H1 (cell line): ENCODE results near the gene NIN. TPM values are rescaled to one million over a fixed set of nuclear protein-coding genes. Genes with fewer than 3 reads are reported as not detected.

Source experiments
- CTCF ChIA-PET: fragments of 300-600 bp; sonication (Branson Sonifier 250); formaldehyde crosslinking; loops from one replicate; lab custom pipeline; 2021; ENCODE audit not compliant: partially characterized antibody; lab: Charles Lee
- POLR2A ChIA-PET: fragments of 300-600 bp; sonication (Branson Sonifier 250); formaldehyde crosslinking; loops from one replicate; lab custom pipeline; 2021; ENCODE audit warnings: inconsistent platforms; ENCODE audit not compliant: partially characterized antibody; lab: Charles Lee
- DNase-seq, 2 experiments: peaks; one replicate each; pipeline versions ENCODE4 v3.0.0 to v3.0.0-alpha.2; 2010 to 2022; ENCODE audit warnings: low spot score in 2 of 2, low read depth in 1 of 2, mixed read lengths in 1 of 2
- FAIRE-seq: peaks from 2 replicates; lab custom pipeline; 2011; peaks lifted over from hg19 to GRCh38; lab: Jason Lieb, UNC
- H2AFZ ChIP-seq: 2 replicates; pipeline ENCODE4 v1.8.1; 2012; ENCODE audit warnings: low read length, inconsistent platforms
- H2AK5ac ChIP-seq: 2 replicates; pipeline ENCODE4 v1.6.1; 2013; ENCODE audit warnings: low read depth, low read length
- H2BK120ac ChIP-seq: replicated peaks from 2 replicates; pipeline ENCODE3; 2013; ENCODE audit warnings: low read depth, low read length, inconsistent platforms
- H2BK12ac ChIP-seq: 2 replicates; pipeline ENCODE4 v1.6.1; 2013; ENCODE audit warnings: low read depth, low read length
- H2BK15ac ChIP-seq: 2 replicates; pipeline ENCODE4 v1.6.1; 2013; ENCODE audit warnings: low read length
- H2BK20ac ChIP-seq: 2 replicates; pipeline ENCODE4 v1.6.1; 2013; ENCODE audit warnings: low read length
- H2BK5ac ChIP-seq: 2 replicates; pipeline ENCODE4 v1.6.1; 2013; ENCODE audit warnings: low read depth, low read length
- H3K14ac ChIP-seq: 2 replicates; pipeline ENCODE4 v1.6.1; 2013; ENCODE audit warnings: inconsistent platforms; ENCODE audit not compliant: insufficient read length
- H3K18ac ChIP-seq: 2 replicates; pipeline ENCODE4 v1.6.1; 2013; ENCODE audit warnings: low read length; ENCODE audit errors: extremely low read depth
- H3K23ac ChIP-seq: 2 replicates; pipeline ENCODE4 v1.6.1; 2013; ENCODE audit warnings: inconsistent platforms; ENCODE audit not compliant: insufficient read length
- H3K23me2 ChIP-seq: 2 replicates; pipeline ENCODE4 v1.6.1; 2013; ENCODE audit warnings: low read depth, low read length
- H3K27ac ChIP-seq: 2 replicates; pipeline ENCODE4 v1.6.1; 2011; ENCODE audit warnings: low read depth, low read length, inconsistent platforms
- H3K27me3 ChIP-seq, 4 experiments: replicated peaks in 1 of 4; 1 replicate in 1 of 4; 2 replicates in 3 of 4; pipeline versions ENCODE4 v1.6.1 to v1.8.1; 2011 to 2013; ENCODE audit warnings: low read length in 3 of 4, mild to moderate bottlenecking in 3 of 4, inconsistent platforms in 2 of 4, mixed read lengths in 2 of 4, moderate library complexity in 1 of 4; ENCODE audit not compliant: control insufficient read depth in 3 of 4, insufficient read depth in 3 of 4; ENCODE audit errors: extremely low read depth in 1 of 4
- H3K36me3 ChIP-seq, 4 experiments: 2 replicates each; pipeline versions ENCODE4 v1.6.1 to v1.8.1; 2011 to 2013; ENCODE audit warnings: mild to moderate bottlenecking in 4 of 4, low read length in 3 of 4, moderate library complexity in 2 of 4, control low read depth in 1 of 4, inconsistent platforms in 1 of 4; ENCODE audit not compliant: insufficient read depth in 4 of 4, control insufficient read depth in 2 of 4
- H3K4ac ChIP-seq: replicated peaks from 2 replicates; pipeline ENCODE3; 2013; ENCODE audit warnings: low read length, low read depth, mixed read lengths, inconsistent platforms; ENCODE audit not compliant: insufficient read length
- H3K4me1 ChIP-seq, 4 experiments: replicated peaks in 1 of 4; 1 replicate in 1 of 4; 2 replicates in 3 of 4; pipeline versions ENCODE4 v1.6.1 to v1.8.1; 2011 to 2013; ENCODE audit warnings: low read length in 3 of 4, inconsistent platforms in 2 of 4, mixed read lengths in 1 of 4; ENCODE audit not compliant: insufficient read depth in 4 of 4, control insufficient read depth in 3 of 4
- H3K4me2 ChIP-seq, 2 experiments: 2 replicates each; pipeline versions ENCODE4 v1.6.1 to v1.8.1; 2011 to 2013; ENCODE audit warnings: low read depth in 2 of 2, low read length in 2 of 2, control low read depth in 1 of 2, inconsistent platforms in 1 of 2, mild to moderate bottlenecking in 1 of 2; ENCODE audit not compliant: insufficient read depth in 1 of 2
- H3K4me3 ChIP-seq, 4 experiments: fragments of 200-600, 300-600 bp in 1 of 4; sonication (generic), shearing (Covaris generic), sonication (Bioruptor Twin) in 1 of 4; 2 replicates each; pipeline versions ENCODE4 v1.5.1 to v1.8.1; 2011 to 2016; ENCODE audit warnings: low read length in 4 of 4, low read depth in 3 of 4, control low read depth in 2 of 4, inconsistent platforms in 2 of 4, mild to moderate bottlenecking in 2 of 4, mixed read lengths in 1 of 4, moderate library complexity in 1 of 4; ENCODE audit not compliant: insufficient read depth in 2 of 4; ENCODE audit errors: extremely low read depth in 1 of 4
- H3K56ac ChIP-seq: replicated peaks from 2 replicates; pipeline ENCODE3; 2013; ENCODE audit warnings: low read depth, mild to moderate bottlenecking, mixed read lengths, low read length, inconsistent platforms; ENCODE audit not compliant: insufficient read length
- H3K79me1 ChIP-seq: 2 replicates; pipeline ENCODE4 v1.6.1; 2013; ENCODE audit warnings: low read depth, low read length, control low read depth
- H3K79me2 ChIP-seq, 2 experiments: 2 replicates each; pipeline versions ENCODE4 v1.6.1 to v1.8.1; 2012 to 2013; ENCODE audit warnings: low read length in 2 of 2, mild to moderate bottlenecking in 2 of 2, inconsistent platforms in 1 of 2; ENCODE audit not compliant: insufficient read depth in 2 of 2, control insufficient read depth in 1 of 2
- H3K9ac ChIP-seq, 4 experiments: replicated peaks in 1 of 4; 1 replicate in 1 of 4; 2 replicates in 3 of 4; pipeline versions ENCODE4 v1.6.1 to v1.8.1; 2011 to 2013; ENCODE audit warnings: low read depth in 3 of 4, low read length in 3 of 4, control low read depth in 2 of 4, mild to moderate bottlenecking in 2 of 4, moderate library complexity in 2 of 4, inconsistent platforms in 1 of 4; ENCODE audit errors: extremely low read depth in 1 of 4
- H3K9me3 ChIP-seq, 2 experiments: 2 replicates each; pipeline versions ENCODE4 v1.6.1 to v1.8.1; 2012 to 2013; ENCODE audit warnings: mild to moderate bottlenecking in 2 of 2, moderate library complexity in 2 of 2, control low read depth in 1 of 2, inconsistent platforms in 1 of 2, low read depth in 1 of 2, low read length in 1 of 2, mixed read lengths in 1 of 2; ENCODE audit not compliant: insufficient read depth in 2 of 2
- H4K20me1 ChIP-seq, 2 experiments: replicated peaks in 1 of 2; 2 replicates each; pipeline versions ENCODE3 to v1.8.1; 2011 to 2013; ENCODE audit warnings: inconsistent platforms in 2 of 2, low read length in 2 of 2, mild to moderate bottlenecking in 1 of 2; ENCODE audit not compliant: insufficient read depth in 2 of 2, control insufficient read depth in 1 of 2
- H4K5ac ChIP-seq: 2 replicates; pipeline ENCODE4 v1.6.1; 2013; ENCODE audit warnings: low read length, low read depth, mixed read lengths, inconsistent platforms; ENCODE audit not compliant: insufficient read length
- H4K8ac ChIP-seq: 2 replicates; pipeline ENCODE4 v1.8.0; 2013; ENCODE audit warnings: mild to moderate bottlenecking, moderate library complexity, low read length, inconsistent platforms; ENCODE audit not compliant: insufficient read depth; ENCODE audit errors: extremely low read depth
- H4K91ac ChIP-seq: replicated peaks from 2 replicates; pipeline ENCODE3; 2013; ENCODE audit warnings: low read length, mixed read lengths, inconsistent platforms; ENCODE audit not compliant: insufficient read length
- BACH1 ChIP-seq: IDR thresholded peaks from 2 replicates; pipeline ENCODE4 v1.6.1; 2012; ENCODE audit warnings: low read length, improper control_type of control experiment
- CBX5 ChIP-seq: fragments of 300-800, 300-1000 bp; sonication (generic); IDR thresholded peaks from 2 replicates; pipeline ENCODE4 v1.7.1; 2016; ENCODE audit warnings: antibody characterized with exemption, low read length, low read depth
- CHD1 ChIP-seq: IDR thresholded peaks from 2 replicates; pipeline ENCODE4 v1.6.1; 2012; ENCODE audit warnings: low read depth, low read length, improper control_type of control experiment
- NRF1 ChIP-seq: IDR thresholded peaks from 2 replicates; pipeline ENCODE4 v1.6.1; 2011; ENCODE audit warnings: mild to moderate bottlenecking, low read depth, low read length, improper control_type of control experiment
- PHF8 ChIP-seq: fragments of 200-600 bp; sonication (generic); conservative IDR thresholded peaks from 2 replicates; pipeline ENCODE4 v1.7.1; 2012; ENCODE audit warnings: low read depth, mild to moderate bottlenecking, inconsistent platforms, low read length, moderate library complexity
- POLR2AphosphoS5 ChIP-seq: IDR thresholded peaks from 2 replicates; pipeline ENCODE4 v1.6.1; 2011; ENCODE audit warnings: low read depth, low read length
- RAD21 ChIP-seq, 2 experiments: IDR thresholded peaks in 1 of 2; conservative IDR thresholded peaks in 1 of 2; 2 replicates each; pipeline ENCODE4 v1.6.1; 2011; ENCODE audit warnings: low read depth in 2 of 2, low read length in 2 of 2, improper control_type of control experiment in 1 of 2, inconsistent platforms in 1 of 2, mild to moderate bottlenecking in 1 of 2, moderate library complexity in 1 of 2
- SP4 ChIP-seq: IDR thresholded peaks from 2 replicates; pipeline ENCODE4 v1.6.1; 2012; ENCODE audit warnings: low read length, inconsistent platforms
- TEAD4 ChIP-seq: IDR thresholded peaks from 2 replicates; pipeline ENCODE4 v1.6.1; 2012; ENCODE audit warnings: low read depth, low read length, inconsistent platforms, mixed read lengths
- USF2 ChIP-seq: IDR thresholded peaks from 2 replicates; pipeline ENCODE4 v1.6.1; 2011; ENCODE audit warnings: low read length, improper control_type of control experiment
- WGBS, 2 experiments: shearing (Covaris generic) in 1 of 2; methylation state at CpG; one replicate each; pipeline versions ENCODE4 v1.1.6 to v1.1.7; 2013 to 2015; ENCODE audit warnings: low lambda C conversion rate in 2 of 2, mixed read lengths in 2 of 2, inconsistent platforms in 1 of 2, low coverage in 1 of 2, missing lambda C conversion rate in 1 of 2; ENCODE audit not compliant: insufficient replicate concordance in 2 of 2, insufficient coverage in 1 of 2, insufficient read length in 1 of 2; ENCODE audit errors: extremely low coverage in 1 of 2, missing lambda C conversion rate in 1 of 2; 5-methylcytosine and 5-hydroxymethylcytosine counted together
- polyA plus RNA-seq, 7 experiments: library from polyadenylated mRNA; depleted of rRNA in 3 of 7; stranded (reverse) in 5 of 7; unstranded in 2 of 7; fragments of >200 nt in 5 of 7; fragments of 200-250 nt in 2 of 7; gene quantifications; 1 replicate in 5 of 7; 2 replicates in 1 of 7; 4 replicates in 1 of 7; pipeline versions ENCODE4 v1.2.1 to v1.2.3, GENCODE V29; 2011 to 2013; ENCODE audit warnings: missing spikeins in 2 of 7, mixed read lengths in 2 of 7
- total RNA-seq: library from RNA; stranded (reverse); fragmentation: NEBNext Ultra II Directional; extraction: Animal tissue kit (Norgen Biotek cat#: 25700); gene quantifications from 2 replicates; pipeline ENCODE4 v1.2.1, GENCODE V29; 2021
- TF ChIP-seq, protein P1 (sequence below), 3 experiments: IDR thresholded peaks; 1 replicate in 2 of 3; 2 replicates in 1 of 3; pipeline versions ENCODE4 v1.5.1 to v1.6.1; 2011; ENCODE audit warnings: low read length in 3 of 3, mild to moderate bottlenecking in 3 of 3, inconsistent platforms in 2 of 3, low read depth in 1 of 3, moderate library complexity in 1 of 3; ENCODE audit not compliant: insufficient read depth in 1 of 3; ENCODE audit errors: control extremely low read depth in 1 of 3

Gene NIN
- total and polyA plus RNA-seq, 2 of the 8 experiments (the other 6 are each of a cell fraction or from before 2014, with no cell fraction given), result 3.2 to 21.3 TPM

GRCh38 chr14:50758305-50758704 is 72.7 kb downstream of the NIN start:
- no peak overlapping the region for H3K56ac ChIP-seq
- H3K79me2 ChIP-seq, result no peaks in the 10 kb centered on the region
- H3K4me3 ChIP-seq, result no peak overlapping the region
- H2AFZ ChIP-seq, result no peak overlapping the region
- no peak overlapping the region for H2BK15ac ChIP-seq
- H2BK5ac ChIP-seq, result no peak overlapping the region
- WGBS, 2 experiments, result 93% methylated on average over 7 of the region's 7 CpGs; no CpG with 5 or more reads in 1 of the 2 experiments
- no peak overlapping the region for H3K4me2 ChIP-seq
- H3K79me1 ChIP-seq, result no peaks in the 10 kb centered on the region
- no peak overlapping the region for H3K27ac ChIP-seq
- no peaks in the 10 kb centered on the region for H3K4me1 ChIP-seq
- H3K18ac ChIP-seq, result no peak overlapping the region
- POLR2A ChIA-PET, result no interaction called here
- DNase-seq (no peak), FAIRE-seq (no peak)
- H3K9me3 ChIP-seq, result no peaks in the 10 kb centered on the region
- no peak overlapping the region for H3K23ac ChIP-seq
- H4K5ac ChIP-seq, result no peak overlapping the region
- no peak overlapping the region for H3K4ac ChIP-seq
- no peak for TF ChIP-seq TEAD4
- TF ChIP-seq, protein P1, sequence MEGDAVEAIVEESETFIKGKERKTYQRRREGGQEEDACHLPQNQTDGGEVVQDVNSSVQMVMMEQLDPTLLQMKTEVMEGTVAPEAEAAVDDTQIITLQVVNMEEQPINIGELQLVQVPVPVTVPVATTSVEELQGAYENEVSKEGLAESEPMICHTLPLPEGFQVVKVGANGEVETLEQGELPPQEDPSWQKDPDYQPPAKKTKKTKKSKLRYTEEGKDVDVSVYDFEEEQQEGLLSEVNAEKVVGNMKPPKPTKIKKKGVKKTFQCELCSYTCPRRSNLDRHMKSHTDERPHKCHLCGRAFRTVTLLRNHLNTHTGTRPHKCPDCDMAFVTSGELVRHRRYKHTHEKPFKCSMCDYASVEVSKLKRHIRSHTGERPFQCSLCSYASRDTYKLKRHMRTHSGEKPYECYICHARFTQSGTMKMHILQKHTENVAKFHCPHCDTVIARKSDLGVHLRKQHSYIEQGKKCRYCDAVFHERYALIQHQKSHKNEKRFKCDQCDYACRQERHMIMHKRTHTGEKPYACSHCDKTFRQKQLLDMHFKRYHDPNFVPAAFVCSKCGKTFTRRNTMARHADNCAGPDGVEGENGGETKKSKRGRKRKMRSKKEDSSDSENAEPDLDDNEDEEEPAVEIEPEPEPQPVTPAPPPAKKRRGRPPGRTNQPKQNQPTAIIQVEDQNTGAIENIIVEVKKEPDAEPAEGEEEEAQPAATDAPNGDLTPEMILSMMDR (IDR thresholded peaks at IDR 0.05; ENCODE audit: control extremely low read depth in 1 of 3, insufficient read depth in 1 of 3, low read depth in 1 of 3, low read length in 3 of 3), result peak in 1 of 3 experiments; percentile 12; a peak in 1 of 4 replicates
- TF ChIP-seq BACH1, result no peak
- no peak for TF ChIP-seq NRF1
- no peak for TF ChIP-seq CHD1
- TF ChIP-seq CBX5, result no peak
- TF ChIP-seq USF2, result no peak
- TF ChIP-seq RAD21 (IDR thresholded peaks at IDR 0.05 in 1 of 2, conservative IDR thresholded peaks at IDR 0.05 in 1 of 2; ENCODE audit: low read depth in 2 of 2, low read length in 2 of 2), result peak in 1 of 2 experiments; percentile 30; a peak in 2 of 4 replicates
- no peak for TF ChIP-seq PHF8
- no peak for TF ChIP-seq POLR2AphosphoS5
- TF ChIP-seq SP4, result no peak
- H3K27me3 ChIP-seq, result no peaks in the 10 kb centered on the region
- no peak overlapping the region for H2BK12ac ChIP-seq
- H2BK20ac ChIP-seq, result no peak overlapping the region
- H2AK5ac ChIP-seq, result no peak overlapping the region
- H3K36me3 ChIP-seq, result peaks cover 5 to 37% (median 21%) of the 10 kb centered on the region in 4 experiments
- H3K23me2 ChIP-seq, result no peaks in the 10 kb centered on the region
- CTCF ChIA-PET, result interaction anchor here (0.6 to 3.0 kb wide), 10 partner anchors 9 to 199 kb away, joined by 3 to 27 read pairs (median 3); no protein-coding TSS in a partner anchor
- no peaks in the 10 kb centered on the region for H4K20me1 ChIP-seq
- no peak overlapping the region for H2BK120ac ChIP-seq
- no peak overlapping the region for H4K91ac ChIP-seq
- H4K8ac ChIP-seq, result no peak overlapping the region
- no peak overlapping the region for H3K9ac ChIP-seq
- H3K14ac ChIP-seq, result no peak overlapping the region
